Fibroblast of mammary gland (primary cell): ENCODE results near the gene BTBD7.

ENCODE experiments used
- DNase-seq: peaks from one replicate; pipeline ENCODE4 v3.0.0-alpha.2; 2010; ENCODE audit warnings: low read depth
- H3K4me3 ChIP-seq: 2 replicates; pipeline ENCODE4 v1.5.1; 2011; ENCODE audit warnings: low read depth, mild to moderate bottlenecking, low read length, moderate library complexity; ENCODE audit not compliant: control insufficient read depth
- TF ChIP-seq, protein P1 (sequence below): conservative IDR thresholded peaks from 2 replicates; pipeline ENCODE4 v1.5.1; 2011; ENCODE audit warnings: low read depth, low read length, inconsistent platforms; ENCODE audit not compliant: control insufficient read depth, insufficient read depth

The BTBD7 gene

GRCh38 chr14:93319958-93320357, 12.9 kb downstream of the BTBD7 start:
- TF ChIP-seq, protein P1, sequence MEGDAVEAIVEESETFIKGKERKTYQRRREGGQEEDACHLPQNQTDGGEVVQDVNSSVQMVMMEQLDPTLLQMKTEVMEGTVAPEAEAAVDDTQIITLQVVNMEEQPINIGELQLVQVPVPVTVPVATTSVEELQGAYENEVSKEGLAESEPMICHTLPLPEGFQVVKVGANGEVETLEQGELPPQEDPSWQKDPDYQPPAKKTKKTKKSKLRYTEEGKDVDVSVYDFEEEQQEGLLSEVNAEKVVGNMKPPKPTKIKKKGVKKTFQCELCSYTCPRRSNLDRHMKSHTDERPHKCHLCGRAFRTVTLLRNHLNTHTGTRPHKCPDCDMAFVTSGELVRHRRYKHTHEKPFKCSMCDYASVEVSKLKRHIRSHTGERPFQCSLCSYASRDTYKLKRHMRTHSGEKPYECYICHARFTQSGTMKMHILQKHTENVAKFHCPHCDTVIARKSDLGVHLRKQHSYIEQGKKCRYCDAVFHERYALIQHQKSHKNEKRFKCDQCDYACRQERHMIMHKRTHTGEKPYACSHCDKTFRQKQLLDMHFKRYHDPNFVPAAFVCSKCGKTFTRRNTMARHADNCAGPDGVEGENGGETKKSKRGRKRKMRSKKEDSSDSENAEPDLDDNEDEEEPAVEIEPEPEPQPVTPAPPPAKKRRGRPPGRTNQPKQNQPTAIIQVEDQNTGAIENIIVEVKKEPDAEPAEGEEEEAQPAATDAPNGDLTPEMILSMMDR = no peak
- DNase-seq = no peak
- no peak overlapping the region for H3K4me3 ChIP-seq

DNA sequence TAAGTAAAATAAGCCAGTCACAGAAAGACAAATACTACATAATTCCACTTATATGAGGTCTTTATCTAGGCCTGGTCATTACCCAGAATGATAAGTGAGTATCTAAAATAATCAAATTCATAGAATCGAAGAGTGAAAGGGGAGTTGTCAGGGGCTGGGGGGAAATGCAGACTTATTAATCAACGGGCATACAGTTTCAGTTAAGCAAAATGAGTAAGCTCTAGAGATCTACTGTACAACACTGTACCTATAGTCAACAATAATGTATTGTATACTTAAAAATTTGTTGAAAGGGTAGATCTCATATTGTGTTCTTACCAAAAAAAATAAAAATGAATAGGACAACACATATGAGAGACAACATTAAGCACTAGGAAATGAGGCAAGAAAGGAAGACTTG, 13.3 kb downstream of the BTBD7 start:
- H3K4me3 ChIP-seq = no peak overlapping the region
- DNase-seq = no peak
- TF ChIP-seq, protein P1 = no peak

DNA sequence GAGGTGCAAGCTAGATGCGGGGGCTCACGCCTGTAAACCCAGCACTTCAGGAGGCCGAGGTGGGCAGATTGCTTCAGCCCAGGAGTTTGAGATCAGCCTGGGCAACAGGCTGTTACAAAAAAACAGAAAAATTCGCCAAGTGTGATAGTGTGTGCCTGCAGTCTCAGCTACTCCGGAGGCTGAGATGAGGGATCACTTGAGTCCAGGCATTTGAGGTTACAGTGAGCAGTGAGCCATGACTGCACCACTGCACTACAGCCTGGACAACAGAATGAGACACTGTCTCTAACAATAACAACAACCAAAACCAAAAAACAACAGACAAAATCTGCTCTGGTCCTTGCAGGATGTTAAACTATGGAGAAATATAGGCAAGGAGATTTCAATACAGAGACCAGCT, 13.9 kb downstream of the BTBD7 start:
- peak; percentile 24 for DNase-seq
- TF ChIP-seq, protein P1 = no peak
- H3K4me3 ChIP-seq = no peak overlapping the region

GRCh38 chr14:93317875-93318807, 14.7 kb downstream of the BTBD7 start:
- DNase-seq = peak; percentile 39
- H3K4me3 ChIP-seq = no peak overlapping the region
- TF ChIP-seq, protein P1 = no peak

DNA sequence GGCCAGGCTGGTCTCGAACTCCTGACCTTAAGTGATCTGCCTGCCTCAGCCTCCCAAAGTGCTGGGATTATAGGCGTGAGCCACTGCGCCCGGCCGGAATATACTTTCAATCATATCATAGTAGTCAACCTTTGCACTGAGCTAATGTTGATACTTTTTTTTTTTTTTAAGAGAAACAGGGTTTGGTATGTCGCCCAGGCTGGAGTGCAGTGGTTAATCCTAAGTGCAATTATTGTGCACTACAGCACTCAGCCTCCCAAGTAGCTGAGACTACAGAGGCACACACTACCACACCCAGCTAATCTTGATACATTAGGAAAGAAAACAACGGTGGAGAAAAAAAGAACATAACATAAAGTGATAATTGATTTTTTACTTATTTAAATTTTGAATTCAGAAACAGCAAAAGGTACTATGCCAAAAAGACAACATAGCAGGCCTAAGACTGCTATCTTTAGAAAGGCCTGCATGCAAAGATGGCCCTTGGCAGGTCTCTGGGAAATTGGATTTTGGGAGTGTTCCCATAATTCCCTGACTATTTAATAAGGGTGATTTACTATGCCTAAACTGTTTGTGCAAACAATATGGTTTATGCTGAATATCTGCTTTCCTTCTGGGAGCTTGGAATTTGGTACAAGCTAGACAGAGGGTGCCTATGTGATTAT, 15.5 kb downstream of the BTBD7 start:
- no peak overlapping the region for H3K4me3 ChIP-seq
- TF ChIP-seq, protein P1 = no peak
- DNase-seq = no peak

GRCh38 chr14:93316716-93317115, 16.1 kb downstream of the BTBD7 start:
- DNase-seq = no peak
- TF ChIP-seq, protein P1 = no peak
- H3K4me3 ChIP-seq = no peak overlapping the region
